Stimulated activated effector memory CD8-positive, alpha-beta T cell treated with anti-CD3 and anti-CD28 coated beads, Interleukin-12 subunit alpha, Interleukin-12 subunit beta, amount 100 ng/mL, for 72 hours (primary cell): Measurements from ENCODE around the gene NTNG1.

Source experiments
- ATAC-seq: fragments of 150-1000 bp; cut with Tn5 transposase; 2 replicates; pipeline ENCODE4 v1.10.0; 2021
- DNase-seq, 2 donors: peaks; one replicate each; pipeline ENCODE4 v3.0.0; 2021 to 2022; ENCODE audit warnings: low spot score in 2 of 2
- H3K27ac Mint-ChIP-seq: one replicate; pipeline ENCODE4 v1.8.0; 2022; ENCODE audit warnings: mild to moderate bottlenecking, mixed read lengths
- H3K36me3 Mint-ChIP-seq: one replicate; pipeline ENCODE4 v1.8.0; 2022; ENCODE audit warnings: mild to moderate bottlenecking, mixed read lengths
- H3K4me1 Mint-ChIP-seq: one replicate; pipeline ENCODE4 v1.8.0; 2022; ENCODE audit warnings: mixed read lengths
- H3K4me3 Mint-ChIP-seq: one replicate; pipeline ENCODE4 v1.8.0; 2022; ENCODE audit warnings: mild to moderate bottlenecking, mixed read lengths
- H3K9me3 Mint-ChIP-seq: one replicate; pipeline ENCODE4 v1.8.0; 2022; ENCODE audit warnings: mixed read lengths

NTNG1 gene

GRCh38 chr1:107252271-107252670 is 111.4 kb downstream of the NTNG1 start:
- H3K4me1 Mint-ChIP-seq, result no peaks in the 10 kb centered on the region
- DNase-seq (no peak), ATAC-seq (no peak)
- H3K9me3 Mint-ChIP-seq, result no peaks in the 10 kb centered on the region
- H3K4me3 Mint-ChIP-seq, result no peak overlapping the region
- no peaks in the 10 kb centered on the region for H3K36me3 Mint-ChIP-seq
- no peak overlapping the region for H3K27ac Mint-ChIP-seq

GRCh38 chr1:107254306-107254705 is 113.5 kb downstream of the NTNG1 start:
- Mint-ChIP-seq H3K4me3 (no peak overlapping the region), H3K36me3 (no peaks in the 10 kb centered on the region), H3K27ac (no peak overlapping the region), H3K9me3 (no peaks in the 10 kb centered on the region), H3K4me1 (no peaks in the 10 kb centered on the region)
- DNase-seq (no peak), ATAC-seq (no peak)

GRCh38 chr1:107255469-107255868 is 114.6 kb downstream of the NTNG1 start:
- no peaks in the 10 kb centered on the region for H3K4me1 Mint-ChIP-seq
- no peak overlapping the region for H3K27ac Mint-ChIP-seq
- H3K36me3 Mint-ChIP-seq, result no peaks in the 10 kb centered on the region
- no peaks in the 10 kb centered on the region for H3K9me3 Mint-ChIP-seq
- no peak for DNase-seq
- no peak overlapping the region for H3K4me3 Mint-ChIP-seq
- ATAC-seq, result no peak

- Mint-ChIP-seq H3K36me3 (no peaks in the 10 kb centered on the region), H3K9me3 (no peaks in the 10 kb centered on the region), H3K4me3 (no peak overlapping the region), H3K4me1 (no peaks in the 10 kb centered on the region), H3K27ac (no peak overlapping the region)
- no peak for ATAC-seq
- no peak for DNase-seq
Measured at GRCh38 chr1:107262467-107263286, 121.8 kb downstream of the NTNG1 start.

GRCh38 chr1:107263291-107263915 is 122.6 kb downstream of the NTNG1 start:
- Mint-ChIP-seq H3K9me3 (no peaks in the 10 kb centered on the region), H3K4me3 (no peak overlapping the region), H3K27ac (no peak overlapping the region), H3K36me3 (no peaks in the 10 kb centered on the region), H3K4me1 (no peaks in the 10 kb centered on the region)
- DNase-seq, result no peak
- no peak for ATAC-seq

GRCh38 chr1:107264007-107264406 is 123.2 kb downstream of the NTNG1 start:
- H3K36me3 Mint-ChIP-seq, result no peaks in the 10 kb centered on the region
- no peaks in the 10 kb centered on the region for H3K4me1 Mint-ChIP-seq
- DNase-seq, result no peak
- no peak overlapping the region for H3K4me3 Mint-ChIP-seq
- H3K27ac Mint-ChIP-seq, result no peak overlapping the region
- H3K9me3 Mint-ChIP-seq, result no peaks in the 10 kb centered on the region
- ATAC-seq, result no peak

- ATAC-seq, result no peak
- Mint-ChIP-seq H3K9me3 (no peaks in the 10 kb centered on the region), H3K4me3 (no peak overlapping the region), H3K4me1 (no peaks in the 10 kb centered on the region), H3K36me3 (no peaks in the 10 kb centered on the region), H3K27ac (no peak overlapping the region)
- no peak for DNase-seq
Measured at GRCh38 chr1:107264561-107264960, 123.7 kb downstream of the NTNG1 start.

- no peaks in the 10 kb centered on the region for H3K9me3 Mint-ChIP-seq
- no peak for DNase-seq
- no peak overlapping the region for H3K27ac Mint-ChIP-seq
- H3K4me1 Mint-ChIP-seq, result no peaks in the 10 kb centered on the region
- no peak overlapping the region for H3K4me3 Mint-ChIP-seq
- no peak for ATAC-seq
- H3K36me3 Mint-ChIP-seq, result no peaks in the 10 kb centered on the region
Measured at GRCh38 chr1:107267489-107267888, 126.7 kb downstream of the NTNG1 start.

- no peaks in the 10 kb centered on the region for H3K4me1 Mint-ChIP-seq
- H3K9me3 Mint-ChIP-seq, result no peaks in the 10 kb centered on the region
- H3K4me3 Mint-ChIP-seq, result no peak overlapping the region
- H3K36me3 Mint-ChIP-seq, result no peaks in the 10 kb centered on the region
- DNase-seq, result no peak
- no peak for ATAC-seq
- H3K27ac Mint-ChIP-seq, result no peak overlapping the region
Measured at GRCh38 chr1:107272321-107272720, 131.5 kb downstream of the NTNG1 start.

GRCh38 chr1:107273515-107273914 is 132.7 kb downstream of the NTNG1 start:
- DNase-seq (no peak), ATAC-seq (no peak)
- Mint-ChIP-seq H3K9me3 (no peaks in the 10 kb centered on the region), H3K27ac (no peak overlapping the region), H3K4me1 (no peaks in the 10 kb centered on the region), H3K36me3 (no peaks in the 10 kb centered on the region), H3K4me3 (no peak overlapping the region)

- Mint-ChIP-seq H3K4me3 (no peak overlapping the region), H3K36me3 (no peaks in the 10 kb centered on the region), H3K4me1 (no peaks in the 10 kb centered on the region), H3K27ac (no peak overlapping the region), H3K9me3 (no peaks in the 10 kb centered on the region)
- no peak for ATAC-seq
- DNase-seq, result no peak
Measured at GRCh38 chr1:107274227-107274626, 133.4 kb downstream of the NTNG1 start.

GRCh38 chr1:107276247-107276646 is 135.4 kb downstream of the NTNG1 start:
- DNase-seq, result no peak
- H3K27ac Mint-ChIP-seq, result no peak overlapping the region
- H3K4me1 Mint-ChIP-seq, result no peaks in the 10 kb centered on the region
- no peak for ATAC-seq
- H3K9me3 Mint-ChIP-seq, result peaks cover 3% of the 10 kb centered on the region
- H3K4me3 Mint-ChIP-seq, result no peak overlapping the region
- H3K36me3 Mint-ChIP-seq, result no peaks in the 10 kb centered on the region

GRCh38 chr1:107277022-107277421 is 136.2 kb downstream of the NTNG1 start:
- no peaks in the 10 kb centered on the region for H3K36me3 Mint-ChIP-seq
- H3K27ac Mint-ChIP-seq, result no peak overlapping the region
- no peak for DNase-seq
- peaks cover 3% of the 10 kb centered on the region for H3K9me3 Mint-ChIP-seq
- no peak for ATAC-seq
- H3K4me3 Mint-ChIP-seq, result no peak overlapping the region
- H3K4me1 Mint-ChIP-seq, result no peaks in the 10 kb centered on the region

- DNase-seq (no peak), ATAC-seq (peak; percentile 52)
- Mint-ChIP-seq H3K9me3 (no peaks in the 10 kb centered on the region), H3K4me3 (no peak overlapping the region), H3K27ac (no peak overlapping the region), H3K36me3 (no peaks in the 10 kb centered on the region), H3K4me1 (no peaks in the 10 kb centered on the region)
Measured at GRCh38 chr1:107286125-107286524, 145.3 kb downstream of the NTNG1 start.

- no peaks in the 10 kb centered on the region for H3K36me3 Mint-ChIP-seq
- no peak overlapping the region for H3K4me3 Mint-ChIP-seq
- no peak for DNase-seq
- H3K9me3 Mint-ChIP-seq, result no peaks in the 10 kb centered on the region
- ATAC-seq, result no peak
- H3K27ac Mint-ChIP-seq, result no peak overlapping the region
- no peaks in the 10 kb centered on the region for H3K4me1 Mint-ChIP-seq
Measured at GRCh38 chr1:107291987-107292386, 151.1 kb downstream of the NTNG1 start.

- DNase-seq, result no peak
- Mint-ChIP-seq H3K4me3 (no peak overlapping the region), H3K27ac (no peak overlapping the region), H3K4me1 (no peaks in the 10 kb centered on the region), H3K9me3 (no peaks in the 10 kb centered on the region), H3K36me3 (no peaks in the 10 kb centered on the region)
- no peak for ATAC-seq
Measured at GRCh38 chr1:107293901-107294613, 153.2 kb downstream of the NTNG1 start.
